ENCODE results near the gene PCAT7.
A peak's percentile ranks its signal among the peaks of the same experiment; 100 is the strongest.

DNA sequence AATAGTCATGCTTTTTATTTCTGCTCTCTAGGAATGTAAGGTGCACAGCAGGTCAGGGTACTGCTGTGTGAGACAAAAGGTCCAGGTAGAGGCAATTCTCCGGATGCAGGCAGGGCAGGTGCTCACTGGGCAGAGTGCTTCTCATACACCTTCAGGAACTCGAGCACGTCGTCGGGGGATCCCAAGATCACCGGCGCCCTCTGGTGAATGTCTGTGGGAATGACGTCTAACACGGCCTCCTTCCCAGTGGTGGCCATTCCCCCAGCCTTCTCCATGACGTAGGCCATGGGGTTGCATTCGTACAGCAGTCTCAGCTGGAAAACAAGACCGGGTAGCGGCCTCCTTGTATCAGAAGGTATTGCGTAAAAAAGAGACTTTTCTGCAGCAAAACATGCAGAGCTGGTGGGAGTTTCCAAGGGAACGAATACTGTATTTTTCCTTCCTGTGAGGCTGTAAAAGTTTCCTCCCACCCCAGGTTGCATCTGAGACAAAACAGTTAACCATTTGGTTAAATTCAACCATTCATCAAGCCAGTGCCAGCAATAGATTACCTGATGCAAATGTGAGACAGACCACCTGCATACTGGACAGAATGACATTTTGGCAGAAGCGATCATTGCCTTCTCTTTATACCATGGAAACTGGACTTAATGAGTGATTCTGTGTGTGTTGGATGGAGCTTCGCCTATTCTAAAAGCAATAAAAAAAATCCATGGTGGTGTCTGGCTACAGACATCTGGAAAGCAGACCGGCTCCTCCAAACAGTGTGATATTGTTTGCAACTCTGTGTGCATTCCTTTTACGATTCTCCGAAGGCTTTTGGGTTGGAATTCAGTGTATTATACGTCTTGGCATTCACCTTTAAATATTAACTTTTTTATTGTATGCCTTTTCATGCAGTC is 48.6 kb downstream of the PCAT7 start:
- TF ChIP-seq POLR2A (IDR thresholded peaks at IDR 0.05; ENCODE audit: low read depth) (no peak), POLR2AphosphoS5 (IDR thresholded peaks at IDR 0.05) (no peak)
- TF ChIP-seq, protein P1, sequence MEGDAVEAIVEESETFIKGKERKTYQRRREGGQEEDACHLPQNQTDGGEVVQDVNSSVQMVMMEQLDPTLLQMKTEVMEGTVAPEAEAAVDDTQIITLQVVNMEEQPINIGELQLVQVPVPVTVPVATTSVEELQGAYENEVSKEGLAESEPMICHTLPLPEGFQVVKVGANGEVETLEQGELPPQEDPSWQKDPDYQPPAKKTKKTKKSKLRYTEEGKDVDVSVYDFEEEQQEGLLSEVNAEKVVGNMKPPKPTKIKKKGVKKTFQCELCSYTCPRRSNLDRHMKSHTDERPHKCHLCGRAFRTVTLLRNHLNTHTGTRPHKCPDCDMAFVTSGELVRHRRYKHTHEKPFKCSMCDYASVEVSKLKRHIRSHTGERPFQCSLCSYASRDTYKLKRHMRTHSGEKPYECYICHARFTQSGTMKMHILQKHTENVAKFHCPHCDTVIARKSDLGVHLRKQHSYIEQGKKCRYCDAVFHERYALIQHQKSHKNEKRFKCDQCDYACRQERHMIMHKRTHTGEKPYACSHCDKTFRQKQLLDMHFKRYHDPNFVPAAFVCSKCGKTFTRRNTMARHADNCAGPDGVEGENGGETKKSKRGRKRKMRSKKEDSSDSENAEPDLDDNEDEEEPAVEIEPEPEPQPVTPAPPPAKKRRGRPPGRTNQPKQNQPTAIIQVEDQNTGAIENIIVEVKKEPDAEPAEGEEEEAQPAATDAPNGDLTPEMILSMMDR (IDR thresholded peaks at IDR 0.05), result peak; percentile 21 to 50 (median 31)
